C4-2B (cell line): Measurements from ENCODE around the gene SSNA1.

Experiments
- ZFX ChIP-seq: fragments of 450-650 bp; IDR thresholded peaks from 2 replicates; pipeline ENCODE4 v1.6.1; 2017
- TF ChIP-seq, protein P1 (sequence below): fragments of 450-650 bp; conservative IDR thresholded peaks from 2 replicates; pipeline ENCODE4 v1.5.1; 2017; ENCODE audit warnings: mild to moderate bottlenecking

GRCh38 chr9:137190315-137190856, 1.9 kb downstream of the SSNA1 start:
- TF ChIP-seq, protein P1, sequence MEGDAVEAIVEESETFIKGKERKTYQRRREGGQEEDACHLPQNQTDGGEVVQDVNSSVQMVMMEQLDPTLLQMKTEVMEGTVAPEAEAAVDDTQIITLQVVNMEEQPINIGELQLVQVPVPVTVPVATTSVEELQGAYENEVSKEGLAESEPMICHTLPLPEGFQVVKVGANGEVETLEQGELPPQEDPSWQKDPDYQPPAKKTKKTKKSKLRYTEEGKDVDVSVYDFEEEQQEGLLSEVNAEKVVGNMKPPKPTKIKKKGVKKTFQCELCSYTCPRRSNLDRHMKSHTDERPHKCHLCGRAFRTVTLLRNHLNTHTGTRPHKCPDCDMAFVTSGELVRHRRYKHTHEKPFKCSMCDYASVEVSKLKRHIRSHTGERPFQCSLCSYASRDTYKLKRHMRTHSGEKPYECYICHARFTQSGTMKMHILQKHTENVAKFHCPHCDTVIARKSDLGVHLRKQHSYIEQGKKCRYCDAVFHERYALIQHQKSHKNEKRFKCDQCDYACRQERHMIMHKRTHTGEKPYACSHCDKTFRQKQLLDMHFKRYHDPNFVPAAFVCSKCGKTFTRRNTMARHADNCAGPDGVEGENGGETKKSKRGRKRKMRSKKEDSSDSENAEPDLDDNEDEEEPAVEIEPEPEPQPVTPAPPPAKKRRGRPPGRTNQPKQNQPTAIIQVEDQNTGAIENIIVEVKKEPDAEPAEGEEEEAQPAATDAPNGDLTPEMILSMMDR: no peak; the same call in 1 of the 2 replicates
- no peak for TF ChIP-seq ZFX
